ENCODE data around the gene ZNF705A.
"Not testable (repeated sequence)": the region's sequence is repeated elsewhere in the genome, so short reads cannot be mapped to it uniquely, and the experiment has no call there.

Gene ZNF705A

GRCh38 chr12:8188088-8188487 lies 31.3 kb downstream of the ZNF705A start:
- not testable (repeated sequence) for DNase-seq

GRCh38 chr12:8197685-8198308 lies 41.0 kb downstream of the ZNF705A start:
- DNase-seq = peak; percentile 93

- not testable (repeated sequence) for DNase-seq
Observed at GRCh38 chr12:8218711-8219382, 62.0 kb downstream of the ZNF705A start.

- not testable (repeated sequence) for DNase-seq
Observed at GRCh38 chr12:8221375-8221774, 64.6 kb downstream of the ZNF705A start.

GRCh38 chr12:8221844-8222243 lies 65.0 kb downstream of the ZNF705A start:
- not testable (repeated sequence) for DNase-seq

GRCh38 chr12:8222303-8222702 lies 65.5 kb downstream of the ZNF705A start:
- DNase-seq = not testable (repeated sequence)

GRCh38 chr12:8223646-8224045 lies 66.8 kb downstream of the ZNF705A start:
- not testable (repeated sequence) for DNase-seq

- DNase-seq = not testable (repeated sequence)
Observed at GRCh38 chr12:8224782-8225181, 68.0 kb downstream of the ZNF705A start.

GRCh38 chr12:8226355-8226754 lies 69.5 kb downstream of the ZNF705A start:
- no peak for DNase-seq

GRCh38 chr12:8226992-8227731 lies 70.3 kb downstream of the ZNF705A start, which contains the start of gene FAM90A1:
TSS of gene FAM90A1 (minus strand) at chr12:8227618. CDS start at chr12:8224832, 2,786 bp downstream.
- DNase-seq = peak; percentile 21

- not testable (repeated sequence) for DNase-seq
Observed at GRCh38 chr12:8227732-8228077, 70.9 kb downstream of the ZNF705A start.

- DNase-seq = not testable (repeated sequence)
Observed at GRCh38 chr12:8228607-8229006, 71.8 kb downstream of the ZNF705A start.

GRCh38 chr12:8229486-8229885 lies 72.7 kb downstream of the ZNF705A start:
- not testable (repeated sequence) for DNase-seq
